Neural cell (in vitro differentiated cells): ENCODE data around the gene CXCL17.

ENCODE experiments used
- CTCF ChIP-seq: fragments of 450-650 bp; IDR thresholded peaks from 2 replicates; pipeline ENCODE4 v1.5.1; 2014; ENCODE audit warnings: antibody characterized with exemption, mild to moderate bottlenecking, moderate library complexity; ENCODE audit not compliant: poor library complexity, severe bottlenecking
- EZH2 ChIP-seq: fragments of 200-600, 300-800 bp; shearing (Covaris generic), sonication (generic); IDR thresholded peaks from 2 replicates; pipeline ENCODE4 v1.6.1; 2014; ENCODE audit warnings: antibody characterized with exemption, low read length, borderline replicate concordance, mild to moderate bottlenecking; ENCODE audit not compliant: insufficient read depth, poor library complexity, severe bottlenecking
- RAD21 ChIP-seq: fragments of 450-650 bp; conservative IDR thresholded peaks from 2 replicates; pipeline ENCODE4 v1.6.1; 2014; ENCODE audit warnings: antibody characterized with exemption, mild to moderate bottlenecking, moderate library complexity

- no peak for TF ChIP-seq EZH2
- no peak for TF ChIP-seq CTCF
- TF ChIP-seq RAD21, result no peak
Observed at GRCh38 chr19:42388851-42389489, 53.8 kb downstream of the CXCL17 start.
